Measurements from ENCODE around the gene PHACTR2.

PHACTR2 gene

GRCh38 chr6:143705569-143705968 is 27.8 kb downstream of the PHACTR2 start:
- TF ChIP-seq CTCF (IDR thresholded peaks at IDR 0.05; ENCODE audit: insufficient read depth, low read length) (no peak), GABPA (IDR thresholded peaks at IDR 0.05; ENCODE audit: low read depth) (no peak), SPI1 (IDR thresholded peaks at IDR 0.05; ENCODE audit: borderline replicate concordance, low read depth) (no peak), REST (IDR thresholded peaks at IDR 0.05; ENCODE audit: insufficient replicate concordance, low read depth) (no peak), POLR2AphosphoS5 (IDR thresholded peaks at IDR 0.05; ENCODE audit: low read depth) (no peak)
- no peak for DNase-seq (ENCODE audit: low read depth in 1 of 2, low spot score in 1 of 2)
- Histone ChIP-seq H3K27me3 (ENCODE audit: insufficient read depth, poor library complexity, severe bottlenecking) (no peaks in the 10 kb centered on the region), H3K27ac (replicated peaks) (no peak overlapping the region), H3K4me3 (replicated peaks; ENCODE audit: insufficient read depth, low read length) (no peak overlapping the region)

- H3K27me3 ChIP-seq (ENCODE audit: insufficient read depth, poor library complexity, severe bottlenecking): no peaks in the 10 kb centered on the region
- no peak for DNase-seq (ENCODE audit: low read depth in 1 of 2, low spot score in 1 of 2)
- no peak overlapping the region for H3K4me3 ChIP-seq (replicated peaks; ENCODE audit: insufficient read depth, low read length)
- H3K27ac ChIP-seq (replicated peaks): no peak overlapping the region
- TF ChIP-seq POLR2AphosphoS5 (IDR thresholded peaks at IDR 0.05; ENCODE audit: low read depth) (no peak), SPI1 (IDR thresholded peaks at IDR 0.05; ENCODE audit: borderline replicate concordance, low read depth) (no peak), GABPA (IDR thresholded peaks at IDR 0.05; ENCODE audit: low read depth) (no peak), CTCF (IDR thresholded peaks at IDR 0.05; ENCODE audit: insufficient read depth, low read length) (no peak), REST (IDR thresholded peaks at IDR 0.05; ENCODE audit: insufficient replicate concordance, low read depth) (no peak)
Measured at GRCh38 chr6:143707697-143708096, 29.9 kb downstream of the PHACTR2 start.

- Histone ChIP-seq H3K4me3 (replicated peaks; ENCODE audit: insufficient read depth, low read length) (no peak overlapping the region), H3K27ac (replicated peaks) (no peak overlapping the region), H3K27me3 (ENCODE audit: insufficient read depth, poor library complexity, severe bottlenecking) (no peaks in the 10 kb centered on the region)
- TF ChIP-seq SPI1 (IDR thresholded peaks at IDR 0.05; ENCODE audit: borderline replicate concordance, low read depth) (no peak), POLR2AphosphoS5 (IDR thresholded peaks at IDR 0.05; ENCODE audit: low read depth) (no peak), CTCF (IDR thresholded peaks at IDR 0.05; ENCODE audit: insufficient read depth, low read length) (no peak), REST (IDR thresholded peaks at IDR 0.05; ENCODE audit: insufficient replicate concordance, low read depth) (no peak), GABPA (IDR thresholded peaks at IDR 0.05; ENCODE audit: low read depth) (no peak)
- no peak for DNase-seq (ENCODE audit: low read depth in 1 of 2, low spot score in 1 of 2)
Measured at GRCh38 chr6:143708889-143709288, 31.1 kb downstream of the PHACTR2 start.

All from HL-60 (cell line).